GM13977 (cell line): ENCODE measurements around the gene FTSJ3.

Experiments
- DNase-seq: peaks from one replicate; pipeline ENCODE4 v3.0.0; 2012; ENCODE audit warnings: low spot score
- CTCF ChIP-seq: IDR thresholded peaks from 2 replicates; pipeline ENCODE4 v1.5.1; 2012; ENCODE audit warnings: mild to moderate bottlenecking, control low read depth; ENCODE audit not compliant: insufficient read depth; ENCODE audit errors: extremely low read depth, missing control alignments
- in situ Hi-C: fragments of 300-500 bp; cut with MboI; formaldehyde crosslinking; loops from one replicate; pipeline ENCODE4 v1.12.0; 2022; ENCODE audit warnings: low sequenced_read_pairs, low pct_unique_long_range_greater_than_20kb, mixed read lengths, inconsistent platforms; ENCODE audit not compliant: unreplicated experiment

FTSJ3 gene

GRCh38 chr17:63830904-63831491 is 3.5 kb upstream of the FTSJ3 start:
- no peak for TF ChIP-seq CTCF
- DNase-seq, result no peak
- in situ Hi-C loops, result loop anchor here (25.0 kb wide), 1 partner anchor 394 kb away; the partner anchor contains the start of gene CYB561

- no peak for DNase-seq
- in situ Hi-C loops, result loop anchor here (25.0 kb wide), 1 partner anchor 393 kb away; the partner anchor contains the start of gene CYB561
- TF ChIP-seq CTCF, result no peak
Observed at GRCh38 chr17:63830278-63830677, 2.8 kb upstream of the FTSJ3 start.

- no peak for DNase-seq
- TF ChIP-seq CTCF, result no peak
- in situ Hi-C loops, result loop anchor here (25.0 kb wide), 1 partner anchor 392 kb away; the partner anchor contains the start of gene CYB561
Observed at GRCh38 chr17:63828936-63829335, 1.5 kb upstream of the FTSJ3 start.

GRCh38 chr17:63827801-63828221 is 348 bp upstream of the FTSJ3 start:
- in situ Hi-C loops, result loop anchor here (25.0 kb wide), 1 partner anchor 391 kb away; the partner anchor contains the start of gene CYB561
- TF ChIP-seq CTCF, result no peak
- no peak for DNase-seq

- no peak for TF ChIP-seq CTCF
- no peak for DNase-seq
- in situ Hi-C loops, result loop anchor here (25.0 kb wide), 1 partner anchor 389 kb away; the partner anchor contains the start of gene CYB561
Observed at GRCh38 chr17:63826468-63827001, 928 bp downstream of the FTSJ3 start.

- DNase-seq, result no peak
- in situ Hi-C loops, result no loop called here
- no peak for TF ChIP-seq CTCF
Observed at GRCh38 chr17:63824362-63824761, 3.1 kb downstream of the FTSJ3 start.
